Measurements from ENCODE around the gene C1orf105.

The C1orf105 gene

DNA sequence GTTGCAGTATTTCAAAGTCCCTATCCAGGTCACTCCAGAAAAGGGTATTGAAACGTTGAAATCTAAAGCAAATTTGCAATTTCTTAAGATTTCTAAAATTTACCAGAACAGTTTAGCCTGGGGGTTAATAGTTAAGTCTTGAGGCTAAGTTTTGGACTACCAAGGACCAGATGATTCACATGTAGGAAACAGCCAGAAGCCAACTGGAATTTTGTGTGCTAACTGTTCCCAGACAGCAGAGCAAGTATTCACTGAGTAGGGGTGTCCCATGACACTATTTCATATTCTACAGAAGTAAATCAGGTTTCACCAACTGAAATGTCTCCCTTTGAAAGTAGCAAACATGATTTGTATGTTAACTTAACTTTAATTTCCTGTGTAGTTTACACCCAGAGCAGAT, 11.5 kb upstream of the C1orf105 start:
- TF ChIP-seq, protein P1, sequence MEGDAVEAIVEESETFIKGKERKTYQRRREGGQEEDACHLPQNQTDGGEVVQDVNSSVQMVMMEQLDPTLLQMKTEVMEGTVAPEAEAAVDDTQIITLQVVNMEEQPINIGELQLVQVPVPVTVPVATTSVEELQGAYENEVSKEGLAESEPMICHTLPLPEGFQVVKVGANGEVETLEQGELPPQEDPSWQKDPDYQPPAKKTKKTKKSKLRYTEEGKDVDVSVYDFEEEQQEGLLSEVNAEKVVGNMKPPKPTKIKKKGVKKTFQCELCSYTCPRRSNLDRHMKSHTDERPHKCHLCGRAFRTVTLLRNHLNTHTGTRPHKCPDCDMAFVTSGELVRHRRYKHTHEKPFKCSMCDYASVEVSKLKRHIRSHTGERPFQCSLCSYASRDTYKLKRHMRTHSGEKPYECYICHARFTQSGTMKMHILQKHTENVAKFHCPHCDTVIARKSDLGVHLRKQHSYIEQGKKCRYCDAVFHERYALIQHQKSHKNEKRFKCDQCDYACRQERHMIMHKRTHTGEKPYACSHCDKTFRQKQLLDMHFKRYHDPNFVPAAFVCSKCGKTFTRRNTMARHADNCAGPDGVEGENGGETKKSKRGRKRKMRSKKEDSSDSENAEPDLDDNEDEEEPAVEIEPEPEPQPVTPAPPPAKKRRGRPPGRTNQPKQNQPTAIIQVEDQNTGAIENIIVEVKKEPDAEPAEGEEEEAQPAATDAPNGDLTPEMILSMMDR (IDR thresholded peaks at IDR 0.05; ENCODE audit: insufficient read depth, missing control alignments), result no peak
- FAIRE-seq (no peak), DNase-seq (ENCODE audit: insufficient read length, low spot score) (no peak)

DNA sequence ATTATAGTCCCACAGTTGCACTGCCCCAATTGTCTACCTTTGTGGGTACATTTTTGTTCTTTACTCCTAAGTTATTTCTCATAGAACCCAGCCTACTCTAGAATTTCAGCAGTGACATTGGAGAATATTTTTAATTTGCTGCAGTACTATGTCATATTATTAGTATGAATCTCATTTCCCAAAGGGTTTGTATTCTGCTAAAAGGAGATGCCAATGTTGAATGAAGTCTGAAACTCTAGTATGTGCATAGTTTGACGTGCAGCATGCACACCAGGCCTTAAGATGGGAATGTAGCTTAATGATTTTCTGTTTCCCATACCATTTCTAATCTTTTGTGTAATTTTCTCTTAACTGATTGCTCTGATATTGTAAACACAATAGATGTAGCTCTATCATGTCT, 10.5 kb upstream of the C1orf105 start:
- TF ChIP-seq, protein P1 (IDR thresholded peaks at IDR 0.05; ENCODE audit: insufficient read depth, missing control alignments), result no peak
- DNase-seq (ENCODE audit: insufficient read length, low spot score) (no peak), FAIRE-seq (no peak)

DNA sequence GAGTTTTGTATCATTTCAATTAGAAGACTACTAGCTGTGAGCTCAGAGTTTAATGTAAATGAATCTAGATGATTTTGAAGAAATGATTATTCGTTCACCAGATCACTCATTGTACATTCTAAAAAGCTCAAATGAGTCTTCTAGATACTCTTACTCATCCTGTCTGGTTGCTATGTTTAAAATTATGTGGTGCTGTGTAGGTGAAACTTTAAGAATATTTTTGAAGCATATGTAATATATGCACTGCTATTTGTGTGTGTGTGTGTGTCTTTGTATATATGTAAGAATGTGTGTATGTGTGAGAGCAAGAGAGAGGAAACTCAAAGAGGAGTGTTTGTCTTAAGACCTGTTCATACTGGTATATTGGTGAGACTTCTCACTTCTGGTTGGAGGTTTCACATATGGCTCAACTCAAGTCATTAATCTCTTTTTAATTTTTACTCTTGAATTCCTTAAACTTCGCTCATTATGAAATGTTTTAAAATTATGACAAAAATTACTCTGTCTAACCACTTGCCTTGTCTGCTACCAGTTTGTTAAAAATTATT, 8.6 kb upstream of the C1orf105 start:
- TF ChIP-seq, protein P1 (IDR thresholded peaks at IDR 0.05; ENCODE audit: insufficient read depth, missing control alignments), result no peak
- no peak for FAIRE-seq
- DNase-seq (ENCODE audit: insufficient read length, low spot score), result no peak

DNA sequence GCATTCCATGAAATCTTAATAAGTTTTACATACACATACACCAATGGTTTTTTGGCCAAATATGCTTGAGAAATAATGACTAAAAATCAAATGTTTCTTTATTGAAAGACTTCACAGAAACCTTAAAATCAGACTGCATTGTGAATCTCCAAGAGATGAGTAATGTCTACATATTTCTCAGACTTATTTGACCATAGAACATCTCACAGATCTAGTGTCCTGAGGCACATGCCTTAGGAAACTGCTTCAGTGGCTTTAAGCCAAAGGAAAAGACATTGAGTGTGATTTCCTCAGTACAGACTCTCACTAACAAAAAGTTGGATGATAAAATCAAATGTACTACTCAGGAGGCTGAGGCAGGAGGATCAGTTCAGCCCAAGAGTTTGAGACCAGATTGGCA, 6.2 kb upstream of the C1orf105 start:
- DNase-seq (ENCODE audit: insufficient read length, low spot score) (no peak), FAIRE-seq (no peak)
- TF ChIP-seq, protein P1 (IDR thresholded peaks at IDR 0.05; ENCODE audit: insufficient read depth, missing control alignments), result no peak

DNA sequence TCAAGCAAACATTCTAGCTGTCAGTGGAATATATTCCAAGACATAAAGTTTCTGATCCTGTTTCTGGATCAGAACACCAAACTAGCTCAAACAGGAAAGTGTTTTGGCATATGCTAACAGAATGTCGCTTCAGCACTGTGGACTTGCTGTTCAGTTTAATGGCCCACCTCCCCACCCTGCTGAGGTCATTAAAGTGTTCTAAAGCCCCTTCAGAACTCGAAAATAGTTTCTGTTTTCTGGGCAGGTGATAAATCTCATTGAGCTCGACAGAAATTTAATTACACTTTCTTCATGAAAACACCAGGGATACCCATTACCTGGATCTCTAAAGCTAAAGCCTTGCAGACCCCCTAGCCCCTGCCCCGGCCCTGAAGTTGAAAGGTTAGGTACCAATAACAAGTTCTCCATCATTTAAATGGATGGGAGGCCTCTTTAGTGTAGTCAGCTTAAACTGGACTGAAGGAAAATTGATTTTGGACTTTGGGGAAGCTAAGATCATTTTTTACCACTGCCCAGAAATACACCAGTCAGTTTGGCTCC, 3.9 kb upstream of the C1orf105 start:
- no peak for FAIRE-seq

DNA sequence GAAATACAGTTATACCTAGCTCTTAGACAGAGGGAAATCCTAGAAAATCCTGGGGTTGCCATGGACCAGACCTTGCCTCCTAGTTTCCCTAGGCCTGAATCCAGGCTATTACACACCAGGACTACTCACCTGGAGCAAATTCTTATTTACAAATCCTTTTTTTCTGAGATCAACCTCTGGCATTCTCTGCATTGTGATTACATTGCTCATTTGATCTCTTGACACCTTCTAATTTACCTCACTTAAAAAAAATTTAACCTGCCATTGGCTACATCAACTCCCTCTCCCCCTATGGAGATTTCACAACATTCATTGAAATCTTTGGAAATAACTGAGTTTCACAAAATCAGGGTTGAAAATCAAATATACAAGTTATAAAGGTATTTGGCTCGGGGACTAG, 2.9 kb upstream of the C1orf105 start:
- FAIRE-seq (no peak), DNase-seq (ENCODE audit: insufficient read length, low spot score) (no peak)
- TF ChIP-seq, protein P1 (IDR thresholded peaks at IDR 0.05; ENCODE audit: insufficient read depth, missing control alignments), result no peak

More for the DNA sequence above, 3.9 kb upstream of the C1orf105 start:
- DNase-seq (ENCODE audit: insufficient read length, low spot score), result no peak
- TF ChIP-seq, protein P1 (IDR thresholded peaks at IDR 0.05; ENCODE audit: insufficient read depth, missing control alignments), result no peak

DNA sequence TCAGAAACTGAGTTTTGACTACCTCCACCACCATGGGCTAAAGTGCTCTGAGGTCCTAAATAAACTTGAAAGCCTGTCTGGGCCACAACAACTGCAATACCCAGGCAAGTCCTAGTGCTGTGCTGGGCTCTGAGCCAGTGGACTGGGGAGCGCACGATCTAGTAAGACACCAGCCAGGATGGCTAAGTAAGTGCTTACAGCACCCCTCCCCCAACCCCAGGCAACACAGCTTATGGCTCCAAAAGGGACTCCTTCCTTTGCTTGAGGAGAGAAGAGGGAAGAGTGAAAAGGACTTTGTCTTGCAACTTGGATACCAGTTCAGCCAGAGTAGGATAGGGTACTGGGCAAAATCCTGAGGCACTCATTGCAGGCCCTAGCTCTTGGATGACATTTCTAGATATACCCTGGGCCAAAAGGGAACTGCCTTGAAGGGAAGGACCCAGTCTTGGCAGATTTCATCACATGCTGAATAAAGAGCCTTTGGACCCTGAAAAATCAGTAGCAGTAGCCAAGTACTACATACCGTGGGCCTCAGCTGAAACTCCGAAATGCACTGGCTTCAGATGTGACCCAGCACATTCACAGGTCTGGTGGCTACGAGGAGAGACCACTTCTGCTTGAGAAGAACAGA, 1.6 kb downstream of the C1orf105 start:
- DNase-seq (ENCODE audit: insufficient read length, low spot score), result no peak
- FAIRE-seq, result no peak
- TF ChIP-seq, protein P1 (IDR thresholded peaks at IDR 0.05; ENCODE audit: insufficient read depth, missing control alignments), result no peak

Data from D721Med (cell line).